Activated naive CD8-positive, alpha-beta T cell treated with anti-CD3 and anti-CD28 coated beads, Interleukin-2, amount 50 U/mL, for 16 hours (primary cell): Measurements from ENCODE around the gene INSYN1.

Experiments used
- DNase-seq: peaks from one replicate; pipeline ENCODE4 v3.0.0-alpha.2; 2020; ENCODE audit warnings: low read depth, low spot score

The INSYN1 gene

GRCh38 chr15:73687351-73687750 lies 65.8 kb downstream of the INSYN1 start:
- DNase-seq: no peak

GRCh38 chr15:73686781-73687256 lies 66.3 kb downstream of the INSYN1 start:
- DNase-seq: no peak

GRCh38 chr15:73685981-73686380 lies 67.2 kb downstream of the INSYN1 start:
- DNase-seq: no peak
